Glomerular endothelial cell (primary cell): Measurements from ENCODE around the gene HOXC9. TPM values are rescaled to one million over a fixed set of nuclear protein-coding genes. Genes with fewer than 3 reads are reported as not detected.

Experiments
- DNase-seq: peaks from one replicate; pipeline ENCODE4 v3.0.0-alpha.2; 2011; ENCODE audit warnings: low read depth, low spot score; ENCODE audit errors: extremely low read depth
- total RNA-seq: library from RNA; depleted of rRNA; stranded (reverse); fragments of >200 nt; gene quantifications from 2 replicates; pipeline ENCODE4 v1.2.3, GENCODE V29; 2015

Gene HOXC9
- total RNA-seq, 1 donor from 2014 or later: 5.7 TPM

GRCh38 chr12:54049108-54049507 lies 49.1 kb downstream of the HOXC9 start:
- no peak for DNase-seq

DNA sequence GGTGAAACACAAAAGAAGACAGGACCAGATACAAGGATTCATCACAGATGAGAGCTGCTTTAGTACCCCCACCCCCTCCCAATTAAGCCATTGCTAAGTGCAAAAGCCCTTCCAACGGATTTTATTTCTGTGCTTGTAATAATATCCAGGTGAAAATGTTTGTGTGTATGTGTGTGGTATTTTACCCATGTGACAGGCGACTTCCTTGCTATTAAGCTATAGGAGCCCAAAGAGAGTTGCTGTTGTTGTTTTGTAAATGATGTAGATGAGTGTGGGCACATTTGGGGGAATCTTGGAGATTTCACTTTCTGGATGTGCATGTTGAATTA lies 50.5 kb downstream of the HOXC9 start:
- no peak for DNase-seq

- DNase-seq: no peak
Measured at GRCh38 chr12:54051026-54051842, 51.3 kb downstream of the HOXC9 start.

GRCh38 chr12:54051874-54052437 lies 52.0 kb downstream of the HOXC9 start:
- no peak for DNase-seq

DNA sequence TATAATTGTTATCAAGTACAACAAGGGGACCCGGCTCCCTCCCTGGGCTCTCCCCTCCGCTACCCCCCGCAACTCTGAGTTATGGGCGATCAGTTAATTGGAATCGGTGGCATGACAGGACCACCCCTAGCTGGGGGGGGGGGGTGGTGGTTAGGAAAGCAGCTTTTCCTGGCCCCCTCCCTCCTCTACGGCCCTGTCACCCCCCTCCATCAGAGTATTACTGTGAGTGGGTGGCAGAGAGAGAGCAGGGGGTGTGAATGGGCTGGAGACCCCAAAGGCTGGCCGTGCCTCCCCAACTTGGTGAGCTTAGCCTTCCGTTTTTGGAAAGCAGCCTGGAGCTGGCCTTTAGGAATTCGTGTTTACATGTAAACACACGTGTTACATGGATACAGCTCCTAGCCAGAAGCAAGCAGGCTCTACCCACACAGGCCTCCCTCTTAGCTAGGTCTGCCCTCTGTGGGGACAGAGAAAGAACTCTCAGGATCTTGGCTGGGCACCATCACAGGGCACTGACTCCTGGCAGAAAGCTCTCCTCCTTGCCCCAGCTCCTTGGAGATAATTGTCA lies 52.6 kb downstream of the HOXC9 start:
- no peak for DNase-seq

Other genes with a start within 250 kb of the HOXC9 start
- gene CISTR, start 248.2 kb upstream of the HOXC9 start, total RNA-seq: not detected in 2 replicates
- gene HOXC13, start 61.3 kb upstream of the HOXC9 start, total RNA-seq: not detected in 2 replicates
- not detected in 2 replicates for gene HOXC12, start 45.3 kb upstream of the HOXC9 start, total RNA-seq
- 0.23 TPM in 1 of 2 replicates, not detected in the other for gene HOXC11, start 27.0 kb upstream of the HOXC9 start, total RNA-seq
- gene HOTAIR, start 25.2 kb upstream of the HOXC9 start, total RNA-seq: 0.12 TPM in 1 of 2 replicates, not detected in the other
- gene HOXC10, start 15.0 kb upstream of the HOXC9 start, total RNA-seq: 1.2 and 6.1 TPM in 2 replicates
- 0.15 and 0.82 TPM in 2 replicates for gene HOXC8, start 8.8 kb downstream of the HOXC9 start, total RNA-seq
- 0.10 and 0.70 TPM in 2 replicates for gene HOXC6, start 28.3 kb downstream of the HOXC9 start, total RNA-seq
- gene HOXC5, start 32.9 kb downstream of the HOXC9 start, total RNA-seq: 0.12 TPM in 1 of 2 replicates, not detected in the other
- gene HOXC4, start 53.7 kb downstream of the HOXC9 start, total RNA-seq: 0.10 and 0.47 TPM in 2 replicates
- 16.3 and 19.0 TPM in 2 replicates for gene SMUG1, start 188.8 kb downstream of the HOXC9 start, total RNA-seq